Measurements from ENCODE around the gene CD2BP2.
"Not testable (repeated sequence)": the region's sequence is repeated elsewhere in the genome, so short reads cannot be mapped to it uniquely, and the experiment has no call there.

GRCh38 chr16:30396627-30397026, 41.5 kb upstream of the CD2BP2 start:
- TF ChIP-seq EZH2 (IDR thresholded peaks at IDR 0.05; ENCODE audit: insufficient read depth, poor library complexity, severe bottlenecking); EZH2phosphoT487 (IDR thresholded peaks at IDR 0.05; ENCODE audit: insufficient read depth, low read depth): not testable (repeated sequence)

All from GM23248 (cell line).